Small intestine (tissue), 7 donors: ENCODE data around the gene ACOX1. TPM values are rescaled to one million over a fixed set of nuclear protein-coding genes. Genes with fewer than 3 reads are reported as not detected.

Experiments used
- DNase-seq, 2 donors: peaks; one replicate each; pipeline versions ENCODE4 v3.0.0 to v3.0.0-alpha.2; 2013
- FAIRE-seq: peaks from 2 replicates; lab custom pipeline; 2012; peaks lifted over from hg19 to GRCh38; lab: Jason Lieb, UNC
- H3K27ac ChIP-seq, 3 donors: one replicate each; pipeline ENCODE4 v1.5.1; 2013; ENCODE audit warnings: low read length in 2 of 3, mild to moderate bottlenecking in 2 of 3, control low read depth in 1 of 3, inconsistent platforms in 1 of 3, low read depth in 1 of 3, moderate library complexity in 1 of 3
- H3K27me3 ChIP-seq, 3 donors: one replicate each; pipeline ENCODE4 v1.6.1; 2013; ENCODE audit warnings: low read length in 3 of 3, inconsistent platforms in 1 of 3; ENCODE audit not compliant: control insufficient read depth in 3 of 3, insufficient read depth in 3 of 3
- H3K36me3 ChIP-seq, 3 donors: one replicate each; pipeline ENCODE4 v1.6.1; 2013; ENCODE audit warnings: low read length in 3 of 3, inconsistent platforms in 1 of 3, low read depth in 1 of 3, mild to moderate bottlenecking in 1 of 3, moderate library complexity in 1 of 3; ENCODE audit not compliant: control insufficient read depth in 3 of 3, insufficient read depth in 2 of 3
- H3K4me1 ChIP-seq, 3 donors: one replicate each; pipeline ENCODE4 v1.6.1; 2013; ENCODE audit warnings: low read length in 2 of 3, inconsistent platforms in 1 of 3, low read depth in 1 of 3, mild to moderate bottlenecking in 1 of 3, moderate library complexity in 1 of 3; ENCODE audit not compliant: control insufficient read depth in 3 of 3, insufficient read depth in 2 of 3
- H3K4me3 ChIP-seq, 3 donors: one replicate each; pipeline ENCODE4 v1.5.1; 2013; ENCODE audit warnings: low read length in 3 of 3, control low read depth in 1 of 3, inconsistent platforms in 1 of 3, low read depth in 1 of 3, mild to moderate bottlenecking in 1 of 3, moderate library complexity in 1 of 3
- H3K9me3 ChIP-seq, 2 donors: one replicate each; pipeline ENCODE4 v1.6.1; 2013; ENCODE audit warnings: low read depth in 1 of 2, low read length in 1 of 2; ENCODE audit not compliant: control insufficient read depth in 2 of 2, insufficient read depth in 1 of 2
- WGBS, 3 donors: extraction: QIAGEN DNeasy Blood & Tissue Kit; methylation state at CpG; one replicate each; pipeline ENCODE4 v1.1.7; 2013; 5-methylcytosine and 5-hydroxymethylcytosine counted together
- polyA plus RNA-seq, 4 donors: library from polyadenylated mRNA; stranded (reverse) in 3 of 4; unstranded in 1 of 4; fragments of 200-250 nt in 3 of 4; fragments of 120-200 nt in 1 of 4; gene quantifications; one replicate each; pipeline versions ENCODE4 v1.2.1 to v1.2.3, GENCODE V29; 2013
- donor health status: healthy with polysubstance abuse.
- donor health status: control.
- donor health status: control.
- donor health status: Bipolar disorder and iron deficiency.
- donor health status: healthy.

ACOX1 gene
- polyA plus RNA-seq, 4 donors = 20.6 to 111 (median 62.5) TPM

- no peak overlapping the region for H3K27ac ChIP-seq
- H3K27me3 ChIP-seq = no peaks in the 10 kb centered on the region
- 20 to 26% (median 22%) methylated on average over 18 to 19 of the region's 19 CpGs for WGBS, 3 donors
- peaks cover 0 to 100% (median 11%) of the 10 kb centered on the region in 3 donors for H3K36me3 ChIP-seq
- peaks cover 0 to 9% (median 0%) of the 10 kb centered on the region in 3 donors for H3K4me1 ChIP-seq
- FAIRE-seq (no peak), DNase-seq (peak; percentile 76 to 87)
- H3K9me3 ChIP-seq = no peaks in the 10 kb centered on the region
- no peak overlapping the region for H3K4me3 ChIP-seq
Measured at GRCh38 chr17:76014100-76014924, 35.3 kb upstream of the ACOX1 start.

- no peak overlapping the region for H3K27ac ChIP-seq
- peaks cover 0 to 9% (median 0%) of the 10 kb centered on the region in 3 donors for H3K4me1 ChIP-seq
- peaks cover 0 to 100% (median 14%) of the 10 kb centered on the region in 3 donors for H3K36me3 ChIP-seq
- H3K27me3 ChIP-seq = no peaks in the 10 kb centered on the region
- H3K9me3 ChIP-seq = no peaks in the 10 kb centered on the region
- DNase-seq = no peak
- no peak for FAIRE-seq
- WGBS, 3 donors = 81 to 93% (median 90%) methylated on average over 12 to 15 of the region's 15 CpGs
- no peak overlapping the region for H3K4me3 ChIP-seq
Measured at GRCh38 chr17:76013377-76013932, 34.5 kb upstream of the ACOX1 start.

- 86 to 100% (median 87%) methylated on average over 4 to 5 of the region's 5 CpGs for WGBS, 3 donors
- FAIRE-seq (no peak), DNase-seq (no peak)
- H3K9me3 ChIP-seq = no peaks in the 10 kb centered on the region
- H3K4me3 ChIP-seq = no peak overlapping the region
- no peak overlapping the region for H3K27ac ChIP-seq
- H3K36me3 ChIP-seq = peaks cover 0 to 100% (median 10%) of the 10 kb centered on the region in 3 donors
- H3K27me3 ChIP-seq = no peaks in the 10 kb centered on the region
- peaks cover 0 to 9% (median 0%) of the 10 kb centered on the region in 3 donors for H3K4me1 ChIP-seq
Measured at GRCh38 chr17:76011951-76012350, 33.0 kb upstream of the ACOX1 start.

GRCh38 chr17:76009969-76010661 is 31.1 kb upstream of the ACOX1 start:
- Histone ChIP-seq H3K9me3 (no peaks in the 10 kb centered on the region), H3K36me3 (peaks cover 0 to 100% (median 16%) of the 10 kb centered on the region in 3 donors), H3K4me1 (peaks cover 0 to 14% (median 0%) of the 10 kb centered on the region in 3 donors), H3K27ac (no peak overlapping the region), H3K27me3 (no peaks in the 10 kb centered on the region), H3K4me3 (no peak overlapping the region)
- FAIRE-seq (no peak), DNase-seq (no peak)
- 85 to 92% (median 88%) methylated on average over 20 to 21 of the region's 21 CpGs for WGBS, 3 donors

GRCh38 chr17:76009447-76009846 is 30.5 kb upstream of the ACOX1 start:
- H3K4me3 ChIP-seq = no peak overlapping the region
- no peaks in the 10 kb centered on the region for H3K27me3 ChIP-seq
- DNase-seq (no peak), FAIRE-seq (no peak)
- H3K4me1 ChIP-seq = peaks cover 0 to 20% (median 0%) of the 10 kb centered on the region in 3 donors
- no peak overlapping the region for H3K27ac ChIP-seq
- WGBS, 3 donors = 93 to 94% (median 94%) methylated on average over 20 of the region's 20 CpGs
- peaks cover 0 to 100% (median 16%) of the 10 kb centered on the region in 3 donors for H3K36me3 ChIP-seq
- H3K9me3 ChIP-seq = no peaks in the 10 kb centered on the region

GRCh38 chr17:76008630-76009425 is 29.9 kb upstream of the ACOX1 start:
- H3K27ac ChIP-seq = no peak overlapping the region
- H3K4me1 ChIP-seq = peaks cover 0 to 20% (median 0%) of the 10 kb centered on the region in 3 donors
- no peak for DNase-seq
- no peak overlapping the region for H3K4me3 ChIP-seq
- 95 to 96% (median 95%) methylated on average over 50 to 56 of the region's 56 CpGs for WGBS, 3 donors
- no peaks in the 10 kb centered on the region for H3K27me3 ChIP-seq
- peaks cover 0 to 100% (median 15%) of the 10 kb centered on the region in 3 donors for H3K36me3 ChIP-seq
- no peaks in the 10 kb centered on the region for H3K9me3 ChIP-seq
- no peak for FAIRE-seq

GRCh38 chr17:76008208-76008607 is 29.2 kb upstream of the ACOX1 start:
- no peak for DNase-seq
- 95% methylated on average over 36 of the region's 36 CpGs for WGBS, 3 donors
- no peak overlapping the region for H3K27ac ChIP-seq
- peaks cover 0 to 95% (median 13%) of the 10 kb centered on the region in 3 donors for H3K36me3 ChIP-seq
- H3K9me3 ChIP-seq = no peaks in the 10 kb centered on the region
- H3K4me3 ChIP-seq = no peak overlapping the region
- H3K27me3 ChIP-seq = no peaks in the 10 kb centered on the region
- peaks cover 0 to 23% (median 0%) of the 10 kb centered on the region in 3 donors for H3K4me1 ChIP-seq
- FAIRE-seq = no peak

- H3K4me1 ChIP-seq = peaks cover 0 to 27% (median 0%) of the 10 kb centered on the region in 3 donors
- H3K27me3 ChIP-seq = no peaks in the 10 kb centered on the region
- peaks cover 0 to 94% (median 13%) of the 10 kb centered on the region in 3 donors for H3K36me3 ChIP-seq
- DNase-seq = no peak
- no peak overlapping the region for H3K27ac ChIP-seq
- no peaks in the 10 kb centered on the region for H3K9me3 ChIP-seq
- WGBS, 3 donors = 87 to 92% (median 87%) methylated on average over 16 of the region's 16 CpGs
- H3K4me3 ChIP-seq = no peak overlapping the region
- no peak for FAIRE-seq
Measured at GRCh38 chr17:76007850-76008165, 28.8 kb upstream of the ACOX1 start.
